Osteoblast (primary cell): ENCODE results near the gene AGPAT4. TPM values are rescaled to one million over a fixed set of nuclear protein-coding genes. Genes with fewer than 3 reads are reported as not detected.

ENCODE experiments used
- DNase-seq: peaks from one replicate; pipeline ENCODE4 v3.0.0; 2011; ENCODE audit warnings: low spot score, mixed read lengths; ENCODE audit not compliant: insufficient read length; ENCODE audit errors: missing footprints
- H2AFZ ChIP-seq: 2 replicates; pipeline ENCODE4 v1.6.0; 2011; ENCODE audit warnings: mild to moderate bottlenecking, low read length
- H3K27ac ChIP-seq: 2 replicates; pipeline ENCODE4 v1.5.1; 2011; ENCODE audit warnings: mild to moderate bottlenecking, low read depth, low read length, moderate library complexity
- H3K27me3 ChIP-seq: 2 replicates; pipeline ENCODE4 v1.6.0; 2012; ENCODE audit warnings: mild to moderate bottlenecking, control low read depth, inconsistent platforms, low read length, moderate library complexity; ENCODE audit not compliant: insufficient read depth
- H3K36me3 ChIP-seq: 2 replicates; pipeline ENCODE4 v1.5.1; 2011; ENCODE audit warnings: mild to moderate bottlenecking, low read length, control low read depth, moderate library complexity; ENCODE audit not compliant: insufficient read depth
- H3K4me1 ChIP-seq: 2 replicates; pipeline ENCODE4 v1.5.1; 2011; ENCODE audit warnings: mild to moderate bottlenecking, low read length, control low read depth, moderate library complexity; ENCODE audit not compliant: insufficient read depth
- H3K4me2 ChIP-seq: 2 replicates; pipeline ENCODE4 v1.6.0; 2011; ENCODE audit warnings: mild to moderate bottlenecking, low read length; ENCODE audit not compliant: insufficient read depth
- H3K4me3 ChIP-seq: fragments of 200-600 bp; sonication (generic); 3 replicates; pipeline ENCODE4 v1.5.1; 2012; ENCODE audit warnings: mild to moderate bottlenecking, low read length, inconsistent platforms; ENCODE audit not compliant: insufficient read depth
- H3K79me2 ChIP-seq: 2 replicates; pipeline ENCODE4 v1.6.0; 2012; ENCODE audit warnings: mild to moderate bottlenecking, low read length, control low read depth, inconsistent platforms; ENCODE audit not compliant: insufficient read depth
- H3K9me3 ChIP-seq: 2 replicates; pipeline ENCODE4 v1.5.1; 2011; ENCODE audit warnings: low read depth, low read length, control low read depth
- H4K20me1 ChIP-seq: 2 replicates; pipeline ENCODE4 v1.6.0; 2012; ENCODE audit warnings: mild to moderate bottlenecking, low read length, control low read depth; ENCODE audit not compliant: insufficient read depth
- total RNA-seq: library from RNA; depleted of rRNA; stranded (reverse); fragments of >200 nt; gene quantifications from 2 replicates; pipeline ENCODE4 v1.2.3, GENCODE V29; 2012
- TF ChIP-seq, protein P1 (sequence below): IDR thresholded peaks from 2 replicates; pipeline ENCODE4 v1.5.1; 2011; ENCODE audit warnings: mild to moderate bottlenecking, low read depth, low read length, moderate library complexity; ENCODE audit errors: extremely low read depth

AGPAT4 gene
- total RNA-seq, 1 donor = 13.8 TPM

- Histone ChIP-seq H3K4me1 (peaks cover 13% of the 10 kb centered on the region), H4K20me1 (no peaks in the 10 kb centered on the region), H2AFZ (no peak overlapping the region), H3K4me2 (no peak overlapping the region), H3K27ac (no peak overlapping the region), H3K79me2 (peaks cover 5% of the 10 kb centered on the region), H3K27me3 (no peaks in the 10 kb centered on the region), H3K36me3 (no peaks in the 10 kb centered on the region), H3K9me3 (no peaks in the 10 kb centered on the region), H3K4me3 (no peak overlapping the region)
- TF ChIP-seq, protein P1, sequence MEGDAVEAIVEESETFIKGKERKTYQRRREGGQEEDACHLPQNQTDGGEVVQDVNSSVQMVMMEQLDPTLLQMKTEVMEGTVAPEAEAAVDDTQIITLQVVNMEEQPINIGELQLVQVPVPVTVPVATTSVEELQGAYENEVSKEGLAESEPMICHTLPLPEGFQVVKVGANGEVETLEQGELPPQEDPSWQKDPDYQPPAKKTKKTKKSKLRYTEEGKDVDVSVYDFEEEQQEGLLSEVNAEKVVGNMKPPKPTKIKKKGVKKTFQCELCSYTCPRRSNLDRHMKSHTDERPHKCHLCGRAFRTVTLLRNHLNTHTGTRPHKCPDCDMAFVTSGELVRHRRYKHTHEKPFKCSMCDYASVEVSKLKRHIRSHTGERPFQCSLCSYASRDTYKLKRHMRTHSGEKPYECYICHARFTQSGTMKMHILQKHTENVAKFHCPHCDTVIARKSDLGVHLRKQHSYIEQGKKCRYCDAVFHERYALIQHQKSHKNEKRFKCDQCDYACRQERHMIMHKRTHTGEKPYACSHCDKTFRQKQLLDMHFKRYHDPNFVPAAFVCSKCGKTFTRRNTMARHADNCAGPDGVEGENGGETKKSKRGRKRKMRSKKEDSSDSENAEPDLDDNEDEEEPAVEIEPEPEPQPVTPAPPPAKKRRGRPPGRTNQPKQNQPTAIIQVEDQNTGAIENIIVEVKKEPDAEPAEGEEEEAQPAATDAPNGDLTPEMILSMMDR = no peak
- DNase-seq = no peak
These were observed 36.7 kb downstream of the AGPAT4 start for GRCh38 chr6:161237176-161237575.

DNA sequence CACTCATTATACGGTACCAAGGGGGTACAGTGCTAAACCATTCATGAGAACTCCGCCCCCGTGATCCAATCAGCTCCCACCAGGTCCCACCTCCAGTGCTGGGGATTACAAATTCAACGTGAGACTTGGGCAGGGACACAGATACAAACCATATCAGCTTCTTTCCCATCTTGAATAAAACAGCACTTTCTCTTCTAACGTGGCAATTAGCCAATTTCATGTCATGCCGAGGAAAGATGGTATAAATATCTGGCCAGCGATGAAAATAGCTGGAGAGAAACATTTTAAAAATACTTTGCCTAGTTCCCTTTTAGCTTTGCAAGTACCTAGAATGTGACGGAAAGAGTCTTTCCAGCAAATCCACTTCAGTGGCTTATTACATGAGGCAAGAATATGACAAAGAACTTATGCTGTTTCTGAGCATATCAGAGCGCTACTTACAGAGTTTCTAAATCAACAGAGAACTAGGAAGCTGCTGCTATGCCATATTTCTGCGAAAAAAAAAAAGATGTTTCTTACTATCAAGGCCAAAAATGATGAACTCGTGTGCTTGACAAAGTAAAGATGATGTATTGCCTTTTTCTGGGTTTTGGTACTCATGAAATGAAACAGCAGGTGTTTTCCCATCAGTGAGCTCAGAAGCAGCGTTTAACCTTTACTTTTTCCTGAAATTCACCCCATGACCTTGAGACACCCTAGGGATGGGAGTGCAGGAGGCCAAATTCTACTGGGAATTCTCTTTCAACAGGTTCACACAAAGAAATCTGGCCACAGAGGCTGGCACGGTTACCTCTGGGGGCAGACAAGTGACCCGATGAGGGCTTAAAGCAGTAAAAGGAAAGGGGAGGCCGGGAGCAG lies 37.9 kb downstream of the AGPAT4 start:
- DNase-seq = no peak
- Histone ChIP-seq H3K4me1 (peaks cover 13% of the 10 kb centered on the region), H3K36me3 (peaks cover 5% of the 10 kb centered on the region), H3K27me3 (no peaks in the 10 kb centered on the region), H3K4me2 (no peak overlapping the region), H4K20me1 (no peaks in the 10 kb centered on the region), H2AFZ (no peak overlapping the region), H3K4me3 (no peak overlapping the region), H3K79me2 (peaks cover 5% of the 10 kb centered on the region), H3K27ac (no peak overlapping the region), H3K9me3 (no peaks in the 10 kb centered on the region)
- TF ChIP-seq, protein P1 = no peak

DNA sequence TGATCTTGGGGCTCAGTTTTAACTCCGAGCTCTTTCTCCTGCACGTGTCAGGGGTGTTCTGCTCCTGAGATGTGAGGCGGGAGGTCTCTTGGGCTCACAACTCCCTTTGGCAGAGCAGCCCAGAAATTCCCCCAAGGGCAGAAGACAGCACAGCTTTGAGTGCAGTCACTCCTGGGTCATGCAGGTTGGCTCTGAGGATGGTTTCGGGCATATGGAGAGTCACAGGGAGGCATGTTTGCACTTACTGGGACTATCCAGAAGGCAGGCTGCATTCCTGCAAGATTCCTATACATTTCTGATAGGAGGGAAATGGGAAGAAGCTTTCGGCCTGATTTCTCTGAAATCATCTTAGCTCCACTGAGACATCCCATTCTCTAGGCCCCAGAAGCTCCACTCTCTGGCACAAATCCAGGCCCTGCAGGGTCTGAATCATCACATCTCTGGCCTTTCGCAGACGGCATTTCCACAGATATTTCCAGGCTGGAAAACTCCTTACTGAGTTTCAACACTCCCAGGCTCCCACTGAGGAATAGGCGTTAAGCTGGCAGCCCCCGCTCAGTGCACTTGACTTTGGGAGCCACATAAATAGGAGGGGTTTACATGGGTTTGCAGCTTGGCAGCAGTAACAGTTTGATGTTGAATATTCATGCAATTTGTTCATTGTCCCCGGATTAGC lies 39.7 kb downstream of the AGPAT4 start:
- Histone ChIP-seq H3K27ac (peak overlapping the region; percentile 1), H3K4me3 (no peak overlapping the region), H3K9me3 (no peaks in the 10 kb centered on the region), H3K27me3 (no peaks in the 10 kb centered on the region), H2AFZ (no peak overlapping the region), H3K36me3 (peaks cover 5% of the 10 kb centered on the region), H3K4me2 (peak overlapping the region; percentile 1), H4K20me1 (no peaks in the 10 kb centered on the region), H3K4me1 (peaks cover 20% of the 10 kb centered on the region), H3K79me2 (peaks cover 3% of the 10 kb centered on the region)
- no peak for DNase-seq
- TF ChIP-seq, protein P1 = no peak

- H3K27me3 ChIP-seq = no peaks in the 10 kb centered on the region
- H3K4me3 ChIP-seq = no peak overlapping the region
- H3K4me2 ChIP-seq = no peak overlapping the region
- no peak for DNase-seq
- H4K20me1 ChIP-seq = no peaks in the 10 kb centered on the region
- peaks cover 33% of the 10 kb centered on the region for H3K4me1 ChIP-seq
- TF ChIP-seq, protein P1 = no peak
- no peaks in the 10 kb centered on the region for H3K9me3 ChIP-seq
- no peak overlapping the region for H3K27ac ChIP-seq
- peaks cover 5% of the 10 kb centered on the region for H3K36me3 ChIP-seq
- no peak overlapping the region for H2AFZ ChIP-seq
- peaks cover 6% of the 10 kb centered on the region for H3K79me2 ChIP-seq
These were observed 41.4 kb downstream of the AGPAT4 start for GRCh38 chr6:161232467-161232866.
